HG02798 (cell line): ENCODE results near the gene CPLANE2.
"Not testable (repeated sequence)": the region's sequence is repeated elsewhere in the genome, so short reads cannot be mapped to it uniquely, and the experiment has no call there.

Experiments
- ATAC-seq: cut with Tn5 transposase; IDR thresholded peaks from one replicate; pipeline ENCODE4 v1.9.1; 2021; ENCODE audit warnings: mild to moderate bottlenecking; ENCODE audit not compliant: unreplicated experiment, poor library complexity

CPLANE2 gene

DNA sequence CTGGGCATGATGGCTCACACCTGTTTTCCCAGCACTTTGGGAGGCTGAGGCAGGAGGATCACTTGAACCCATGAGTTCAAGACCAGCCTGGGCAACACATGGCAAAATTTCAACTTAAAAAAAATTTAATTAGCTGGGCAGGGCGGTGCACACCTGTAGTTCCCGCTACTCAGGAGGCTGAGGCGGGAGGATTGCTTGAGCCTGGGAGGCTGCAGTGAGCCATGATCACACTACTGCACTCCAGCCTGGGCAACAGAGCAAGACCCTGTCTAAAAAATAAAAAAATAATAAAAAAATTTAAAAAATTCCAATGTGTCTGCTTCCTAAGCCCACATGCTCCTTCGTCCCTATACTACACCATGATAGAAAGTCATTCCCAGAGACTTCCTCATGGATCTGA is 40.8 kb downstream of the CPLANE2 start:
- not testable (repeated sequence) for ATAC-seq

DNA sequence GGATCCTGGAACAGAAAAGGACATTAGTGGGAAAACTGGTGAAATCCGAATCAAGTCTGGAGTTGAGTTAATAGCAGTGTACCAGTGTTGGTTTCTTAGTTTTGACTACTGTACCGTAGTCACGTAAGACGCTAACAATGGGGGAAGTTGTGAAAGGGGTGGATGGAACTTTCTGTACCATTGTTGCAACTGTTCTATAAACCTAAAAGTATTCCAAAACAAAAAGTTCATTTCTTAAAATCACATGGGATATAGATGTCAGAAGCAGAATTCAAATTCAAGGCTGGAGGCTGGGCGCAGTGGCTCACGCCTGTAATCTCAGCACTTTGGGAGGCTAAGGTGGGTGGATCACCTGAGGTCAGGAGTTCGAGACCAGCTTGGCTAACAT is 41.5 kb downstream of the CPLANE2 start:
- ATAC-seq, result no peak

DNA sequence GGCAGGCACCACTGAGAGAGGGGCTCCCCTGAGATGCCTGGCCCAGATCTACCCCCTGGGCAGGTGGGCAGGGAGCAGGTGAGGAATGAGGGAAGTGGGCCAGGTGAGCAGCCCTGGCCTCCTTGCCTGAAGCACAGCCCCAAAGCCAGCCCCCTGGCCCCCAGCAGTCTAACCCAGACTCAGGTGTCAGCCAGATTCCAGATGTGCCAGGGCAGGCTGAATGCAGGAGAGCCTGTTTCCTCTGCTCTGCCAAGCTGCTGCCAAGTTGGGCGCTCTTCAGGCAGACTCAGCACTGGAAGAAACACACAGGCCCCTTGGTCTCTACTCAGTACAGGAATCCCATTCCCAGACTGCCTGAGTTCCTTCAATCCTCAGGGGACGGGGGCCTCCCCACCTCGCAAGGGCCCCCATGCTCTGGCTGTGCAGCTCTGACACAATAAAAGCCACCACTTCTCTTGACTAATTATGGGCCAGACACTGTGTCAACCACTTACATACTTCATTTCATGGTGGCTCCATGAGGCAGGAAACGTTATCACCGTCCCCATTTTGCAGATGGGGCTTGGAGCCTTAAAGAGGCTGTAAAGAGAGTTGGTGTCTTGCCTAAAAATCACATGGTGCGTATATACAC is 45.0 kb downstream of the CPLANE2 start:
- ATAC-seq, result no peak

DNA sequence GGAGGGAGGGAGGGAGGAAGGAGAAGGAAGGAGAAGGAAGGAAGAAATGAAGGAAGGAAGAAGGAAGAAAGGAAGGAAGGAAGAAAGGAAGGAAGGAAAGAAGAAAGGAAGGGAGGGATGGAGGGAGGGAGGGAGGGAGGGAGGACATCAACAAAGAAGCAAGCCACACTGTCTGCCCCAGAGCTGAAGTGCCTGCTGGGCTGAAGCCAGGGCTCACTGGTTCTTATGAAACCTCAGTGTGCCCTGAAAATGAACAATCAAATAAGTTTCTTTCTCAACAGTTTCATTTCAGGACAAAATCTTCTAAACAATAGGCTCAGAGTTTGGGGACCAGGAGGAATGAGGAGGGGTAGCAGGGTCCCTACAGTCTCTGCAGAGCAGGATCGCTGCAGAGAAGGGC is 45.7 kb downstream of the CPLANE2 start:
- ATAC-seq, result no peak

DNA sequence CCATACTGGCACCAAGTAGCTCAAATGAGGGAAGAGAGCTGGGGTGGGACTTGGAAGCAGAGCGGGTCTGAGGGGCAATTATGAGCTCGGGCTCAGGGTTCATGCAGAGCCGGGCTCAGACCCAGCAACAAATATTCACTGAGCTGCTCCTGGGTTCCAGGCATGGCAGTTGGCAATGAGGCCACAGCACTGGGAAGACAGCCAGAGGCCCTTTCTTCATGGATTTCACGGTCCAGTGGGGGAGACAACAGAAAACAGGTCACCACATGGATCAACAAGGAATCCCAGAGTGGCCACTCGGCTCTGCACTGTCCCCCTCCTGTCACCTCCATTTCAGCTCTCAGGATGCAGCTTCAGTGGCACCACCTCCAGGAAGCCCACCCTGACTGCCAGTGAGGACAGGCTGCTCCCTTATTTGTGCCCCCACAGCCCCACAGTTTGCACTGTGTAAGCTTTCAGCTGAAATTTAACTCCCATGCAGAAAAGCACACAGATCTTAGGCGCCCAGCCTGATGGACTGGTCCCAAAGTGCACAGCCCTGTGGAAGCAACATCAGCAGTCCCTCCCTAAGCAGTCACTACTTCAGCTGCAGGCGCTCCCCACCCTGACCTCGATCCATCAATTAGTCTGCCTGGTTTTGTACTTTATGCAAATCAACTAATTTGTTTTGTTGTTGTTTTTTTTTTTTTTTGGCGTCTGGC is 46.9 kb downstream of the CPLANE2 start:
- ATAC-seq, result no peak

DNA sequence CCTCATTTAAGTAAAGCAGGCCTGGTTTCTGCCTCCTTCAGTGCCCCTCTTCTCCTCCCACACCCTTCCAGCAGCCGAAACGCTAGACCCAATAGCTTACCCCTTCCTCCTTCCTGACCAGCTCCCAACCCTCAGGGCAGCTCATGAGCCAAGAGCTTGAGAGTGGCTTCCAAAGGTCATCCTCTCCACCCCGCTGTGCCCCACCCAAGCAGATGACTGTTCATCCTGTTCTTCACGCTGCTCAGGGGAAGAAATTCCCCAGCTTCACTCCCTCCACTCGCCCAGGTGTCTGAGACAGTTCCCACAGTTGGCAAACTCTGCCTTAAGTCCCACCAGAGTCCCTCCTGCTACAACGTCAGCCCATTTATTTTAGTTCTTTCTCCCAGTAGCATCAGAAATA is 48.0 kb downstream of the CPLANE2 start:
- ATAC-seq, result no peak

DNA sequence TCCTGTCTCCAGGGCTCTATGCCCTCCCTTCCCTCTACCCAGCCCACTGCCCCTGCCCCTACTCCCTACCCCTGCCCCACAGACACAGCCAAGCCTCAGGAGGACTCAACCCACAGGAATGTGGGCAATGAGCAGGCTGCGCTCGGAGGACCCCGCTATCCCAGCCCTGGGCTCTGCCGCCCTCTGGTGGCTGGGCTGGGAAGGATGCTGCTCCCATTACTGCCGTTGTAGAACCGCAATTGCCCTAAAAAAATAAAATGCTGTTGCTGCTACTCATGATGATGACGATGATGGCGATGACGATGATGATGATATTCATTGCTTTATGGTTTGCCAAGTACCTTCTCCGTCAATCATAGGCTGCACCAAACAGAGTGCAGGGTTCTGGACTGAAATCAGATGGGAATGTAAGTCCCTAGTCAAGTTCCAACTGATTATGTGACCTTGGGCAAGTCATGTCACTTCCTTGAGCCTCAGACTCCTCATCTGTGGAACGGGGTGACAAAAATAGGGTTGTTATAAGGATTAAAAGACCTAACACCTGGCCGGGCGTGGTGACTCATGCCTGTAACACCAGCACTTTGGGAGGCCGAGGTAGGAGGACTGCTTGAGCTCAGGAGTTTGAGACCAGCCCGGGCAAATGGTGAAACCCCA is 49.1 kb downstream of the CPLANE2 start:
- no peak for ATAC-seq

DNA sequence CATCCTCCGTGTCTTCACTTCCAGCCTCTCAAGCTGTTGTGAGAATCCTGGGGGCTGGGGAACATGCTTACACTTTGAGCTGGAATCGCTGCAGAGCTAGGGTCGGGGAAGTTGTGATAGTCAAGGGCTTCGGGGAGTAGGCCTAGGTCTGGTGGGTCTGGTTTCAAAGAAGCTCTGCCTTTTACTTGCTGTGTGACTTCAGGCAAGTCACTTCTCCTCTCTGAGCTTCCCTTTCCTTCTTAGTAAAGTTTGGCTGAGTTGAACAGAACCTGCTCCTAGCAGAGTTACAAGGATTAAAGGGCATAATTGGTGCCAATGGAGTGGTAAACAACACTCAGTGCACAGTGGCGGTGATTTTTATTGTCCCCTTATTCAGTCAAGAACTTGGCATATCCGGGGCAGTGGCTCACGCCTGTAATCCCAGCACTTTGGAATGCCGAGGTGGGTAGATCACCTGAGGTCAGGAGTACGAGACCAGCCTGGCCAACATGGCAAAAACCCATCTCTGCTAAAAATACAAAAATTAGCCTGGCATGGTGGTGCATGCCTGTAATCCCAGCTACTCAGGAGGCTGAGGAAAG is 50.2 kb downstream of the CPLANE2 start:
- no peak for ATAC-seq

DNA sequence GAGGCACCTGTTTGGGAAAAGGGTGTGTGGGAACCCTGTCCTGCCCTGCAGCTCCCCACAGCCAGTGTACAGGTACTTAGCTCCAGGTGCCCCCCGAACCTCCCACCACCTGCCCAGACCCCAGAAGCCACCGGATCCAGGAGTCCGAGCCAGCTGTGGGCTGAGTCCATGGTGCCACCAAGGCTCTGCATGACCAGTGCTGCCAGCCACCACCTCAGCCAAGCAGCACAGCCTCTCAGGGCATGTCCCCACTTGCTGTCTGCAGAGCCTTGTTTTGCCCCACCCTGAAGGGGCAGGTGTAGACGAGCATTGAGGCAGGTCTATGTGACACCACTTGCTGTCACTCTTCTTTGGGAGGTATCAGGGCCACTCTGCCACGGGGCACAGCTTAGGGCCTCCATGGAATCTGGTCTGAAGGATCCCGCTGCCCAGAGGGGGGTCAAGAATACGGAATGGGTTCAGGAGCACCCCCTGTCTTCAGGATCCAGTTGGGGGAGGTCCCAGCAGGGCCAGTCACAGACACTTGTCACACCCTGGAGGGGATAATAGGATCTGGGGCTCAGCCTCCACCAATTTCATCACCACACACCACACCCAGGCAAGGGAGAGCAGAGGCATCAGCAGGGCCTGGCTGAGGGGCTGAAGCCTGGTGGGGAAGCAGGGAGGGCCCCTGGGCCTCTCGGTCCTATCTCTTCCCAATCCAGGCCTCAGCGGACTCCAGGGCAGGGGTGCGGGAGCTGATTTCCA is 52.3 kb downstream of the CPLANE2 start:
- no peak for ATAC-seq

DNA sequence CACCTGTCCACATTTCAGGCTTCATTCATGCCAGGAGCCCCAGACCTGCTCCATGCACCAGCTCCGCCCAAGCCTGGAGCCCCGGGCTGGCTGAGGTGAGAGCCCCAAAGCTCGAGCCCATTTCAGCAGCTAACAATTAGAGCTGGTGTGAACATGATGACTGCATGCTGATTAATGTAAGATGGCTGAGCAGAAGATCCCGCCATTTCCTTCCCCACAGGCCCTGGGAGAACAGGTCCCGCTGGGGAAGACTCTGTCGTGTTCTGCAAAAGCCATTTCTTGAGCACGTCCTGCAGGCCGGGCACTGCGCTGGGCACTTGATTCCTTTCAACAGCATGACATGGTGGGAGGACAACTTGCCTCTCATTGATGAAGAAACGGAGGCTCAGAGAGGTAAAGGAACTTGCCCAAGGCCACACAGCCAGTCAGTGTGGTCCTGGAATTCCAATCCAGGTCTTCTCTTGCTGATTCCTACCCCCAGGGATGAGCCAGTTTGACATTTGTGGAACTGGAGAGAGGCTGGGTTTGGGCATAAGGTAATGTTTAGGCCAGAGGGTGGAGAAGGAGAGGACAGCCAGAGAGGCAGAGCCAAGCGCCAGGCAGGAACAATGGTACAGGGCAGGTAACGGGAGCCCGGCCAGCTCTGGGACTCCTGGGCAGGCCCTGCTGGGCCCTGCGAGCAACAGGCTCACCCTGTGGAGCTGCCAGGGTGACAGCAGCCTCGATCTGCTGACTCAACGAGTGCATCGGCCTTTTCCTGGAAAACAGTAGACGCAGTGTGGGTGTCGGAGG is 53.0 kb downstream of the CPLANE2 start:
- no peak for ATAC-seq

DNA sequence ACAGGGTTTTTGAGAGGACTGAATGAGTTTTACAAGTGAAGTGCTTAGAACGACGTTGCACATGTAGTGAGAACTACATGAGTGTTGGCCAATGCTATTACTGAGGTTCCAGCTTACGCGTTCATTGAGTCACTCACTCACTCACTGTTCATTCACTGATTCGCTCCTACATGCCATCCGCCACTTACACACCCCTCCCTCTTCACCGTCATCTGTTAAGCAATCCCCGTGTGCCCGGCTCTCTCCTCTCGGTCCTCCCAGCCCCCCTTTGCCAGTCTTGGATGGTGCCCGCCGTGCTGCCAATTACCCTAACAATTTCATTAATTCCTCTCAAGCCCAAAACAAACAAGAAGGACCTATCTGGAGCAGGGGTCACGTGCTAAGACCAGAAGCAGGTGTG is 53.8 kb downstream of the CPLANE2 start:
- no peak for ATAC-seq

DNA sequence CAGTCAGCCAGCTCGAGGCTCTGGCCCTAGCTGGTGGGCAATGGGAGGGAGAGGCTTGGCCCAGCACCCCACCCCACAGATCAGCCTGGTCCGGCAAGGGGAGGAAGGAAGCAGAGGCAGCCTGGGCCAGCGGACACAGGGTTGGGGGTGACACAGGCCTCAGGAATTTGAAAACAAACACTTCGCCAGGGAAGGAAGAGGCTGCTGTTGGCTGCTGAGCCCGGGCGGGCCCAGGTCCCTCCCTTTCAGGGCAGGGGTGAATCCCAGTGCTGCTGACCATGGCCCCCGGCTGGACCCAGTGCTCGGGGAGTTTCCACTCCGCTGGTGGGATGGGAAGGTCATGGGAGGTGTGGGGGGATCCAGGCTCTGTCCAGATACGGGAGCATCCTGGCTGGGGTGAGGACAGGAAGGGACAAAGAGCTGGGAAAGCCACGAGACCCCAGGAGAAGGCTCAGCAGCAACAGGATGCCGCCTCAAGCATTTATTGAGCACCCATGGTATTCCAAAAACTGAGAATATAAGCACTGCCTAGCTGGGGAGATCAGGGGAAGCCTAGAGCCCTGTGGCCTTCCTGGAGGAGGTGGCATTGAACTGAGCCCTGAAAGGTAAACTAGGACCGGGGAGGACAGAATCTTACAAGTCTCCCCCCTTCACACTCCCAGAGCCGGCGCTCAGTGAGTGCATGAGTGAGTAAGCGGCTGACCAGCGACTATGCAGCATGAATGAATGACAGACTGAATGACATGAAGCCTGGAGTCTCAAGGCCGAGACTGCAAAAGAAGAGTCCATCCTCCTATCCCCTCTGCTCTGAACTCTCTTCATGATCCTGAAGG is 54.9 kb downstream of the CPLANE2 start:
- no peak for ATAC-seq
